Eye (tissue), 1 donor: ENCODE results near the gene COL20A1.

ENCODE experiments used
- DNase-seq: peaks from one replicate; pipeline ENCODE4 v3.0.0-alpha.2; 2015

COL20A1 gene

DNA sequence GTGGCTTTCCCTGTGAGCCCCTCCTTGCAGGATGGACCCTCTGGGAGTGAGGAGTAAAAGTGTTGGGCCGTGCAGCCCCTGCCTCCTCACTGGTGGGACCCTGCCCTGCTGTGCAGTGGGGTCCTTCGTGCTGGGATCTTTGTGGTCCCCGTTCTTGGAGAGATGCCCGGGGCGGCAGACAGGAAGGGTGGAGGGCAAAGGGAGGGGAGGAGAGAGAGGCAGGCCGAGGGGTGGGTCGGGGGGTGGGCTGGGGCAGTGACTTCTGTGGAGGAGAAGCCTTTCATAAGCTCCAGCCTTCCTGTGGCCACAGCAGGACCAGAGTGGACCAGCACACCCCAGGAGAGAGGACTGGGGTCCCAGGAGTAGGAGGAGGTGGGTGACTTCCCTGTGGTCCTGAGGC is at the start of gene COL20A1:
Gene COL20A1, plus strand, starts transcription at position 283 of the 400 bp plus-strand sequence. CDS start 1,922 bp downstream, outside the sequence.
- no peak for DNase-seq

DNA sequence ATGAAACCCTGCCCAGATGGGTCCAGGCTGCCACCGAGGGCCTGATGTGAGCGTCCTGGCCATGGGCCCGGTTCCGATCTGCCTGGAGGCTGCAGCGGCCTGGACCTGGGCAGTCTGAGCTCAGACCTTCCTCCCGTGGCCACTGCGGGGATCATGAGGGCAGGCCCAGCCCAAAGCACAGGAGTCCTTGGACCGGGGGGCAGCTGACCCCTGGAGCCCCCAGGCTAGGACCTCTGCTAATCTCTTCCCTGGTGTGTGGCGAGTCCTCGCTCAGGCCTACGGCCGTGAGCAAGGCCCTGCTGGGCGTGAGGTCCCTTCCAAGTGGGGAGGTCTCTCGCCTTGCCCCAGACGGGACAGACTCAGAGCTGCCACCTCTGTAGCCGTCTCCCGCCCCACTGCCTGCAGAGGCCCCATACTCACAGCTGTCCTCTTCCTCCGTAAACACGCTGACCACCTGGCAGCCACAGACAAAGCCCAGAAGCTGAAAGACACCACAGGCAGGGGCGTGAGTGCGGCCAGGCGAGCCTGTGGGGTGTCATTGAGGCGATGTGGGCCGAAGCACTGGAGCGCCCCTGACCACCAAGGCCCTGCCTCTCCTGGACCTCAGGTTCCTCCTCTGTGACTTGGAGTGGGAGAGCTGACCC is 49.3 kb upstream of the COL20A1 start:
- DNase-seq: peak; percentile 37

DNA sequence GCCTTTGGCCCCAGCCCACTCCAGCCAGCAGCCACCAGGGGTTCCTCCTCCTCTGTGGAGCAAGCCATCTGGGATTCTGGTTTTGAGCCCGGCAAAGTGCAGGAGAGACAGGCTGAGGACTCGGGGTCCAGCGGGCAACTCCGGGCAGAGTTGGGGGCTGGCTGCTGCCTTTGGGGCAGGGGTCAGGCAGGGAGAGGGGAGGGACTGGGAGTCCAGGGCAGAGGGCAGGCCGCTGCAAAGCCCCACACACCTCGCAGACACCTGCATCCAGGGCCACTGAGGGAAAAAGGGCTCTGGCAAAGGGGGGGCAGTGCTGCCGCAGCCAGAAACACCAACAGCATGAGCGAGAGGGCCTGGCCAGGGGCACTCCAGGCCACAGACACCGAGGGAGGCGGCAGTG is 48.5 kb upstream of the COL20A1 start:
- DNase-seq: no peak

DNA sequence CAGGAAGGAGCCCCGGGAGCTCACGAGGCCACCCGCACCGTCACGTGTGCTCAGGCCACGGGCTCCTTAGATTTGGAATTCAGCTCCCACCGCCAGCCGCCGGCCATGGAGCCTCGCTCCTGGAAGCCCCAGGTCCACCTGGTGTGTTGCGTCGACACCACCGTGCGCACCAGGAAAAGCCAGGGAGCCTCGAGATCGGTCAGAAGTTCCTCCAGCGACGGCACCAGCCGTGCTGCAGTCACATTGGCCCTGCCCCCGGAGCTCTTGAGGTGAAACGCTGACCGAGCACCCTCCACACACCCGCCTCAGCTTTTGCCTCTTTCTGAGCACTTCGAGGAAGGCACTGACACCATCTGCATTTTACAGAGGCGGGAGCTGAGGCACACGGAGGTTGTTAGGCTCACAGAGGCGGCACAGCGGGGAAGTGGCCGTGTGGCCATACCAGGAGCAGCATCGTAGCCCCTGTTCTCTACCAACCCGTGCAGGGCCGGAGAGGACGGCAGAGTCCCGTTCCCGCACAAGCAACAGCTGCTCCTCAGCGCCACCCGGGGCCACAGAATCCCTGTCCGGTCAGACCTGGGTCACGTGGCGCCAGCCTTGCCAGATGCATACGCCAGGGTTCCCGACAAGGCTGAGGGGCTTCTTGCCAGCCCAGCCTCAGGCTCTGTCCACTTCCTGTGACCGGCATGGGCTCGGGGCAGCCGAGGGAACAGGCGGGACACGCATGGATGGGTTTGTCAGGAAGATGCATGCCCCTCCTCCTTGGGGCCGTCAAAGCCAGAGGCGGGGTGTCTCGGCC is 46.3 kb upstream of the COL20A1 start:
- DNase-seq: peak; percentile 64

DNA sequence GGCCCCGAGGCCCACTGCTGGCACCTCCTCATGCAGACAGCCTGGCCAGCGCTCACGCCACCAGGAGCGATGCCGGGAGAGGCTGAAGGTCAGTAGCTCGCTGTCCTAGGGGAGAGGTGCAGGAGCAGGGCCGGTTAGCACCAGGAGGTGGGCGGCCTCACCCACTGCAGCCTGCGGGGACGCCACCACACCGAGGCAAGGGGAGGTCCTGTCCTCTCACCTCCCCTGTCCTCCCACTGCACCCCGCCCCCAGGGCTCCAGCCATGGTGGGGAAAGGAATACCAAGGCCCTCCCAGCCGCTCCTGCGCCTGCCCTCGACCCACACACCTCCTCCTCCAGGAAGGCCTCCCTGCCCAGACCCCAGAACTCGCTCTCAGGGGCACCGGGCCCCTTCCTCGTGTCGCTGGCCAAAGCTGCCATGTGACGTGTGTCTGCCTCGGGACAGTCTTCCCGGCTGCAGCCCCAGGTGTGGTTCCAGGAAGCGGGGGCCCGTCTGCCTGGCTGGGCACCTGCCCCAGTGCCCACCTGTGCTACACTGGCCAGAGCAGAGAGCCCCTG is 45.2 kb upstream of the COL20A1 start:
- no peak for DNase-seq

DNA sequence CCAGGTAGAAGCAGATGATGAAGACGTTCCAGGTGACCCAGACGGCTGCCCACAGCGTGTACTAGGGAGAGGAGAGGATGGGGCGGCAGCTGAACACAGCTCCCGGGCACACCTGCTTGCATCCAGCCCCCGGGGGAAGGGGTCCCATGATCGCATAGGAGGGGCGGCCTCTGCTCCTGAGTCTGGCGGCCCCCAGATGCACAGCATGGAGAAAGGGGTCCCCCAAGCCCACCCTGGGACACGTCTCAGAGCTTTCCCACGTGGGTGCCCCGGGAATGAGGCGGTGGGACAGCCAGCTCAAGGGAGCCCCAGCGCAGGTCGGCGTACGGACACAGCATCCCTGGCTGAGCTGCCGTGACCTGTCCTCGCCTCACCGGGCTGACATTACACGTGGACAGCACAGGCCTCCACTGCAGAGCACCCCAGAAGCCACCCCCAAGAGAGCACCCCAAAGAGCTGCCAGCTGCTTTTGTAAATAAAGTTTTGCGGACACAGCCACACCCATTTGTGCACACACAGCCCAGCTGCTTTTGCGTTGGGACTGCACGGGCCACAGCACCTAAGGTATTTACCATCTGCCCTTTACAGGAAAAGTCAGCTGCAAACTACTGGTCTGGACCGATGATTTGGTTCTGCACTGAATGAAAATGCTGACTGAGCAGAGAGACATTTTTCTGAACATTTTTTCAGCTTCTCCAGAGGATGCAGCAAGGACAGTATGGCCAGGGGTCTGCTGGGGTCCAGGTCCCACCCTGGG is 44.0 kb upstream of the COL20A1 start:
- DNase-seq: no peak

DNA sequence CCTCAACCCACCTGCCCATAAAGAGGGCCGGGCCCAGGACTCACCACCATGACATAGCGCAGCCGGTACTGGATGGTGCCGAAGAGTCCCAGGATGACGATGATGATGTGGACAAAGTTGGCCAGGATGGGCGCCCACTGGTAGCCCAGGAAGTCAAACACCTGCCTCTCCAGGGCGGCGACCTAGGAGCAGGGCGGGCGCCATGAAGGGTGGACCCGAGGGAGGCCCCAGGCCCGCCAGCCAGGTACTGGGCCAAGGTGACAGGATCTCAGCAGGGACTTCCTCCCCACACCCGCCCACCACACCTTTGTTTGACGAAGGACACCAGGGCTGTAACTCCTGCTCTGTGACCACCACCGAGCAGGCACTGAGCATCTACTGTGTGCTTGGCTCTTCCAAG is 43.1 kb upstream of the COL20A1 start:
- DNase-seq: no peak

DNA sequence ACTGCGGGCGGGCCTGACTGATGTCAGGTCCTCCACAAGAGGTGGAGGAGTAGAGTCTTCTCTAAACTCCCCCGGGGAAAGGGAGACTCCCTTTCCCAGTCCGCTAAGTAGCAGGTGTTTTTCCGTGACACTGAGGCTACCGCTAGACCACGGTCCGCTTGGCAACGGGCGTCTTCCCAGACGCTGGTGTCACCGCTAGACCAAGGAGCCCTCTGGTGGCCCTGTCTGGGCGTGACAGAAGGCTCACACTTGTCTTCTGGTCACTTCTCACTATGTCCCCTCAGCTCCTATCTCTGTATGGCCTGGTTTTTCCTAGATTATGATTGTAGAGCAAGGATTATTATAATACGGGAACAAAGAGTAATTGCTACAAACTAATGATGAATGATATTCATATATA is 41.6 kb upstream of the COL20A1 start:
- peak; percentile 47 for DNase-seq

DNA sequence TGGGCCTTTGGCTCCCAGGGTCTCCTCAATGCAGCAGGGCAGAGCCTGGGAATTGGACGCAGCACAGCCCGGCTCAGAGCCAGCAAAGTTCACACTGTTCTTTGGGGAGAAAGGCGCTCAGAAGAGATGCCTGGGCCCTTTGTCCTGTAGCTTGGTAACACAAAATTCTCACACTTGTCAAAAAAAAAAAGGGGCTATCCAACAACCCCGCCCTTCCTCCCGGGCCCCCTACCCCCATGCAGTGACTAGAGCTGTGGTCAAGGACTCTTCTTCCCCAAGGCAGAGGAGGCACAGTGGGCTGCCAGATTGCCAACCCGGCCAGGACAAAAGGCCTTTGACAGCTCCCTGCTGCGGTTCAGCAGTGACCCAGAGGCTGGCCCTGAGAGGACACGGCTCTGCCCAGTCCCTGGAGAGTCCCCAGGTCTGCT is 40.7 kb upstream of the COL20A1 start:
- peak; percentile 50 for DNase-seq

DNA sequence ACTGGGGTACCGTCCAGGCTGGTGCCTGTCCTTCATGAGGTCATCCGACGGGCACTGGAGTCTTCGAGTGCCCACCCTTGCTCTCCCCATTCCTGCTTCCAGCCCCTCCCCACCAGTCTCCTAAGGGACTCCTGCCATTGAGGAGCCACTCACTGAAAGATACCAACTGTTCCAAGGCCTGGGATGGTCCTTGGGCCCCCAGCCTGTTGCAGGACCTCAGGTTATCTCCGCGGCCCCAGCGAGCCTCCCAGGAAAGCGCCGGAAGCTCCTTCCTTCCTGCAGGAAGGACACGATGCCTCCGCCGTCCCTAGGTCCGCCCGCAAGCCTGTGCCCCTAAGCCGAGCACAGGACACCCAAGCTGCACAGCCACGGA is 39.9 kb upstream of the COL20A1 start:
- no peak for DNase-seq

DNA sequence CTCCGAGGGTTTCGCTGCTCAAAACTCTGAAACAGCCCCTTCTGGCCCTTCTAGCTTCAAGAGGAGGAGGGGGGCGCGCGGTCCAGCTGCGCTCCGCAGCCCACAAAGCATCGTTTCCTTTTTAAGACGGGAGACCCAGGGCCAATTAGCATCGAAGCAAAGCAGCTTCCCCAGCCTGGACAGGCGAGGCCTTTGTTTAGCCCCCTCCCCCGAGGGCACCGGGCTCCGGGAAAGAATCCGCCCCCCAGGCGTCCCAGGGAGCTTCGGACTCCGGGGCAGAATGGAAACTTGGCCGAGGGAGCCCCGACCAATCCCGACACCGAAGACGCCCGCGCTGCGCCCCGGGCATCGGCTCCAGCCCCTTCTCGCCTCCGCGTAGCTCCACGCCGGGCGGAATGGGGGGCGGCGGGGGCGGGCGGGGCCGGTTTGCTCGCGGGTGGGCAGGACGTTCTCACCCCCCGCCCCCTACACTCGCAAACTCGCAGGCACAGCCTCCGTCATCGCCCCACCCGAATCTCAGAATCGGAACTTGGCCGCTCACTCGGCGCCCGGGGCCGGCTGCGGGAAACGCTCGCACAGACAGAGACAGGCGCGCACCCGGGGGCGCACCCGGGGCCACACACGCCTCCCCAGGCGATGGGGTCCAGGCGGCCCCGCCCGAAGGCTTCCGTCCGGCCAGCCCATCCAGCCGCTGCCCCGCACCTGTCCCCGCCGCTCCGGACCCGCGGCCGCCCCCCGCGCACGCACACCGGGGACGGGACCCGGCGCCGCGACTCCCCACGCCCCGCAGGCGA is 39.4 kb upstream of the COL20A1 start:
- peak; percentile 93 for DNase-seq

DNA sequence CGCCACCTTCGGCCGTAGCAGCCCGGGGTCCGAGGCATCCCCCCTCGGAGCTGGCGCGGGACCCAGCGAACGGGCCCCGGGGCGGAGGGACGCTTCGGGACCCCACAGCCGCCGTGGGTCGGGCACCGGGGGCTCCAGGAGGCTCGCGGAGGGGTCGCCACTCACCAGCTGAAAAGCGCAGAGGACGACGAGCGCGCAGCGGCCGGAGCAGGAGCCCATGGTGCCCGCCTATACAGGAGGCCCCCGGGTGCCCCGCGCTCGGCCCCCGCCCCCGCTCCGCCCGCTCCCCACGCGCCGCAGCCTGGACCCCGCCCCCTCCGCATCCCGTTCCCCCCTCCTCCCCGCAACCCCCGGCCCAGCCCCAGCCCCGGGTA is 38.8 kb upstream of the COL20A1 start, which contains the start of gene NKAIN4:
Gene NKAIN4, minus strand, starts transcription at position 232 of the 374 bp plus-strand sequence. Its CDS starts 13 bp downstream, at position 219.
- DNase-seq: no peak

DNA sequence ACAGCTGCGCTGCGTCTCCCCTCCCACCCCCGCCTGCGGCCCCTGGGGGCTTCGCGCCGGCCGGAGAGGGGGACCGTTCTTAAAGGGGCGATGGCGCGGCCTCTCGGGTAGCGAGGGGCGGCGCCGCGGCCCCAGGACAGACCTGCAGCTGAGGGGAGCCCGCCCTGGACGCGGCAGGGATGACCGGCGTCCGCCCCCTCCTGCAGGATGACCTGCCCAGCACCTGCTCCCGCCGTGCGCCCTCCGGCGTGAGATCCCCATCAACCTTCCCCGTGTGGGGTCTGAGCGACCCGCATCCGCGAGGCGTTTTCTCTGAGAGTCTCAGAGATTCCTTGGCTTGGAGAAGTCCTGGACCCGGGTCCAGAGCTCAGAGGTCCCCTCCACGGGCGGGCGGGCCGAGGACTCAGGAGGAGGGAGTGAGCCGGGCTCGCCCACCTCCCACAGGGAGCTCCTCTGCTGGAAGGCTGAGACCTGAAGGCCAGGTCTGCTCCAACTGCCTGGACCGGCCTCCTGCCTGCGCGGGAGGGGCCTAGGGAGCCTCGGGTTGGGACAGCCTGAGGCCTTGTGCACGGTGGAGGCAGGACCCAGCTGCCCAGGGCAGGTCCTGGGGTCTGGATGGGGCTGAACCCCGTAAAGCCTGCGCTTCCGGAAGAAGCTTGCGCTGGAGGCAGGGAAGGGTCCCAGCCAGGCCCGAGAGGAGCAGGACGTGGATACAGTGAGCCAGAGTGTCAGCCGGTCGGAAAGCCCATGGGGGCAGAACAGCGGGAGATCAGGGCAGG is 38.2 kb upstream of the COL20A1 start:
- peak; percentile 88 for DNase-seq

DNA sequence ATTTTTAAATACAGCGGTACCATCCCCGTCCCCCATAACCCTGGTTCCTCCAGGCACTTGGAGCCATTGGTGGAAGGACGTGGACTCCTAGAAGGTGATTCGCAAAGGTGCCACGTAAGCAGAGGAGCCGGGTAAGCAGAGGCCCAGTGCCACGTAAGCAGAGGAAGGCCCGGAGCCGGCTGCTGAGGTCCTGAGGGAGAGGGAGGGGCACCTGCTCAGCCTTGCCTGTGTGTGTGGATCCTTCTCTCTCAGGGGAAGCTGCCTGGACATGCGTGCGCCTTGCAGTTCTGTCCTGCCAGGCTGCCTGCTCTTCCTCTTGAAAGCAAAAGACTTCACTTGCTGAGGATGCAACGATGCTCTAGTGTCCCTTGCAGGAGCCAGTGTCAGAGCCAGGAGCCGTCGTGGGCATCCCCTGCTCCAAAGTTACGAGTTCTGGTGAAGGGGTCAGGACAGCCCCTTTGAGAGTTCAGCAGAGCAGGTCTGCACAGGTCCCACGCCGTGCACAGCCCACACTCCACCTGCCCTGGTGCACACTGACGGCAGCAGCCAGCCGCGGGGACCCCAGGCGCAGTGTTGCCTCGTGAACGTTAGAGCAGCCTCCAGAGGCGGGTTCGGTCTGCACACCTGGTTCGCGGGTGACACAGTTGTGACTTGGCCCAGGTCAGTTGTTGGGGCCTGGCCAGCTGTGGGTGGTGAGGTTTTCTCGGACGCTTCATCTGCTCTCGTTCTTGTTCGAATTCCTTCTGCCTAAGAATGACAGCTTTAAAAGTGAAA is 36.9 kb upstream of the COL20A1 start:
- DNase-seq: peak; percentile 63

DNA sequence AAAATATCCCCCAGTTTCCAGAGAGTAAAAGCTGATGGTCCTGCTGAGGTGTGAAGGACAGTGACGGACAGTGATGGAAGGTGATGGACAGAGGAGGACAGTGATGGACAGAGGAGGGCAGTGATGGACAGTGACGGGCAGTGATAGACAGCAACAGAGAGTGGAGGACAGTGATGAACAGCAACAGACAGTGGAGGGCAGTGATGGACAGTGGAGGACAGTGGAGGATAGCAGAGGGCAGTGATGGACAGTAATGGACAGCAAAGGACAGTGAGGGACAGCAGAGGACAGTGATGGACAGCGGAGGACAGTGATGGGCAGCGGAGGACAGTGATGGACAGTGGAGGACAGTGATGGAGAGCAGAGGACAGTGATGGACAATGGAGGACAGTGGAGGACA is 36.0 kb upstream of the COL20A1 start:
- DNase-seq: no peak

DNA sequence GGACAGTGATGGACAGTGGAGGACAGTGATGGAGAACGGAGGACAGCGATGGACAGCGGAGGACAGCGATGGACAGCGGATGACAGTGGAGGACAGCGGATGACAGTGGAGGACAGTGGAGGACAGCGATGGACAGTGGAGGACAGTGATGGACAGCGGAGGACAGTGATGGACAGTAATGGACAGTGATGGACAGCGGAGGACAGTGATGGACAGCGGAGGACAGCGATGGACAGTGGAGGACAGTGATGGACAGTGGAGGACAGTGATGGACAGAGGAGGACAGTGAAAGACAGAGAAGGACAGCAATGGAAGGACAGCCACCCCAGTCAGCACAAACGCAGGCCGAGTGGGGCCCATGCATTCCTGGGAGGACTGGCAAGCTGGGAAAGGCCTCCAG is 35.4 kb upstream of the COL20A1 start:
- DNase-seq: no peak

DNA sequence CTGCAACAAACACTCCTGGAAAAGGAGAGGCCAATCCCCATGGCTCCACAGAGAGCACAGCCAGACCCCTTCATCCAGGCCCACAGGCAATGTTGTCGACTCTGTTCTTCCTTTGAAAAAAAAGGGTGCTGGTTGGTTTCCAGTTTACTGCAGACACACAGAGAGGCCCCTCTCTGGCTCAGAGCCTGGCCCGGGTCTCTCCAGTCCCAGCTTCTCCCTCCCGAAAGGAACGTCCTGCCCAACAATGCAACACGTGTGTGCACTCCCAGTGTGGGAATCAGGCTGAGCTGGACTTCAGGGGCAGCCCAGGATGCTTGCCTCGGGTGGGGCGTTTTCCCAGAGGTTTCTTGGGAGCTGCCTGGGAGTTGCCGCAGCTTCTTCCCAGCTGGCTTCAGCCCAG is 34.2 kb upstream of the COL20A1 start:
- peak; percentile 75 for DNase-seq

DNA sequence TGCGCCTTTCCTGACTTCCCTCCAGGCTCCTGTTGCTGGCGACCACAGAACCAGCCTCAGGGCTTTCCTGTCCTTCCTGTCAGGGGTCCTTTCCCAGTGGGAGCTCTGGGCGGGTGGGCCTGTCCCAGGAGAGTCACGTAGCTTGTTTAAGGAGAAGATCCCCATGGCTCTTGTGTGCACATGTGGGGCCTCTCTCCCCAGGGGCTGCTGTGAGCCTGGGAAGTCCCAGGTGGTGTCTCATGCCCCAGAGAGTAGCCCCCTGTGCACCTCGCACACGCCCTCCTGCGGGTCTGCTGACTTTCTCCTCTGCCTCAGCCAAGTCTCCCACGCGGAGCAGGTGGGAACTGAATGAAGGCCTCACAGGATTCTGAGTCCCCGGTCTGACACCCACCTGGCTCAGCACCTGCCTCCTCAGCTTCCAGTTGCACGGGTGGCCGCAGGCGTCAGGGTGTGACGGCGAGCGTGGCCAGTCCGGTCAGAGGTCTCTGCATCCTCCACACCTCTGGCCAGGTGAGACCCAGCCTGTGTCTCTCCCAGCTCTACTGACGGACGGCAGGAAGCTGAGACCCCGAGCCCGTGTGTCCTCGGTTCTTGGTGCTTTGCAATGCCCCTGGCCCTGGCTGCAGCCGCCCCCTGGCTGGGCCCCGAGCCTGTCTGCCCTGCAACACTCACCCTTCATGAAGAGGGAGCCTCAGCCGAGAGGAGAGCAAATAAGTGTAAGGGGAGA is 33.1 kb upstream of the COL20A1 start:
- peak; percentile 25 for DNase-seq

DNA sequence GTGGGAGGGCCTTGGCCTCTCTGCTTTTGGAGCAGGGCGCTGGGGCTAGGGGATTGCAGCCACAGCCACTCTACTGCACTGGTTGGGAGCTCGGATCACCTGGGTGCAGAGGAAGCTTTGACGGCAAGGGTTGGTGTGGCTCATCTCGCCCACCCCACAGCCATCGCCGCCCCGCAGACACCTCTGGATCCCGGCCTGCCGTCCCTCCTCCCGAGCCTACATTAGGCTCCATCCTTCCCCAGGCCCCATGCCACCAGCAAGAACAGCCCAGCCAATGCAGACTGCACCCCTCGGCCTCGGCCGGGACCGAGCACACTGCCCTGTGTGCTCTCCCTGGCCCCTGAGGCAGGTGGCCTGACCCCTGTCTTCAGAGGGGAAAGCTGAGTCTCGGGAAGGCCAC is 32.5 kb upstream of the COL20A1 start:
- DNase-seq: no peak
